HG02759 (cell line): ENCODE measurements around the gene ASB18.

Source experiments
- ATAC-seq: cut with Tn5 transposase; IDR thresholded peaks from one replicate; pipeline ENCODE4 v1.9.1; 2021; ENCODE audit warnings: mild to moderate bottlenecking, moderate library complexity; ENCODE audit not compliant: unreplicated experiment

ASB18 gene

DNA sequence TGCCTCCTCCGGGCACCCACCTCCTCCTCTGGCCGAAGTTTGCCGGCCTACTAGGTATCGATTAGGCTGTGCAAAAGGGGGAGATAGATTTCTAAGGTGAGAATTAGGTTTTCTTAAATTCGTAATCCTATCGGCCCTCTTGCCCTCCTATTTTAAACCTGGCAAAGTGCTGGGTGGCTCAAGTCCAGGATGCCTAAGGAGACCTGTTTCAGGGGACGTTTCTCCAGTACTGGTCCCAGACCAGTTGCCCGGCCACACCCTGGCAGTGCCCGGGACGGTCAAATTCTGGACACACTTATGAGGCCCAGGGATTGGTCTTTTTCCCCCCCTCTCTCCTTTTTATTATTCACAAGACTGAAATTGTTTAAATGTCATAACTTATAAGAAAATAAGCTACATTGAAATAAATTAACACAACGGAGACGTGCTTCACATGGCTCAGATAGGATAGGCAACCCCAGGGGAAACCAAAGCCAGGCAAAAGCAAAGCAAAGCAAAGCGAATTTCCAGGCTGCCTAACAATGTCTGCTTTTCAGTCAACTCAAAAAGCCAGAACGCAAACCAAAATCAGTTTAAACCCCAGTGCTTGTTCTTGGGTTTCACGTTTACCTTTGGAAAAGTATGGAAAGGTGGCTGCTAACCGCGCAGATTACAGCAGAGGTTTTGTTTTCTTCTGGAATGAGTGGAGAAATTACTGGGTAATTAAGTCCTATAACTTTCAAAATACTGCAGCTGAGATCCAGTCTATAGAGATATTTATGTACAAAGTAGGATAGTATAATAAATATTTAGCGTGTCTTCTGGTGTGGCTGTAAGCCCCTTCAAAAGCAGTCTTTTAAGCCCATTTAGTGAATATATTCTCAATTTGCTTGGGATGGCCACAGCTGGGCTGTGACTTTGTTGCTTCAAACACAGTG lies 99.0 kb downstream of the ASB18 start:
- ATAC-seq = no peak

DNA sequence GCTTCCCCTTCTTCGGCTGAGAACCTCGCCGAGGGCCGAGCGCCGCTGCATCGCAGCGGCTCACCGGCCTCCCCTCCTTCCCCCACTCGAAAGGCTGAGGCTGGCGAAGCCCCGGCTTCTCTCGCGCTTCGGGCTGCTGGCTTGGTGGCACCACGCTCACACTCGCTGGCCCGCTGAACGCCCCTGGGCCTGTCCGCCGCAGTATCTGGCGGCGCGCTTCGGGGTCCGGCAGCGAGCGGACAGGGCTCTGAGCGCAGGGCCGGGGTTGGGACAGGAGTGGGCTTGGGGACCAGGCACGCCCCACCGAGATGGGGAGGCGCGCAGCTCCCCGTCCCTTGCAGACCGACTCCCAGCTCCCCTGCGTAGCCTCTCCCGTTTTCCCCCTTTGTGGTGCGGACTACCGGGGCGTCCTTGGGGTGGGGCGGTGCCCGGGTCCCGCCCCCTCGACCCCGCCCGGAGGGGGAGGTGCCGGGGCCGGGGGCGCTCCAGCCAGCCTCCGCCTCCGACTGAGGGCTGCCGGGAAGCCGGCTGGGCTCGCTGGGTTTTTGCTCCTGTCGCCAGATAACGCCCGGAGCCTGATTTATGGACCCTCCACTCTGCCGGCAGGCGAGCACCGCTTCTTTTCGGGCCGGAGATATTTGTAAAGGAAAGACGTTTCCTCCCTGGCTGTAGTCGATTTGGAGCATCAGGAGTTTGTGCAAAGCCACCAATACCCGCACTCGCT lies 99.8 kb downstream of the ASB18 start:
- no peak for ATAC-seq

DNA sequence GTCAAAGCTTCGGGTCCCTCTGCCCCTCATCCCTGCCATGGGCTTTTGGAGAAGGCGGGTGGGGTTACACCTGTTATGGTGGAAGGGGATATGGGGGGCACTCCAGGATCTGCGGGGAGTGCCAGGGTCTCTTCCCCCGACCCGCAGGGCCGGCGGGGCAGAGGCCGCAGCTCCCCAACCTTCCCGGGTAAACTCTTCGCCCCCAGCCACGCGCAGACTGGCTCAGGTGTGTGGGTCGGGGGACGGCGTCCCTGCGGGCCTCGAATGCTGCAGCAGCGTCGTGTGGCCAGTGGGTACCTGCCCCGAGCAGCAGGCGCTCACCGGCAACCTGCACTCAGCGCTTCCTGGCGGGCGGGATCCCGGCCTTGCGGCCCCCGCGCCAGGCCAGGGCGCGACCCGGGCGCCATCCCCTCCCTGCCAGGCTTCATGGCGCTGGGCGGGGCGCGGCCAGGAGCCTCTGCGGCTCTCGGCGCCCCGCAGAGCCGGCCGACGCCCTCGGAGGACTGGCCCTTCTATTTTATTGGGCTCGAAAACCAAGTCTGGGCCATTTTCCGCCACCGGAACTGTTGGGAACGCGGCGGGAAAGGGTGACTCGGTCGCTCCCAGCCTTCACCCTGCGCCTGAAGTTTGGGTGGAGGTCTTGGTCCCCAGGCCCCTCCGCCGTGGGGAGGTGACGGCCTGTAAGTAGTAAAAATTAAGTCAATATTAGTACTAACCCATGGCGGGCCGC lies 100.6 kb downstream of the ASB18 start:
- no peak for ATAC-seq

DNA sequence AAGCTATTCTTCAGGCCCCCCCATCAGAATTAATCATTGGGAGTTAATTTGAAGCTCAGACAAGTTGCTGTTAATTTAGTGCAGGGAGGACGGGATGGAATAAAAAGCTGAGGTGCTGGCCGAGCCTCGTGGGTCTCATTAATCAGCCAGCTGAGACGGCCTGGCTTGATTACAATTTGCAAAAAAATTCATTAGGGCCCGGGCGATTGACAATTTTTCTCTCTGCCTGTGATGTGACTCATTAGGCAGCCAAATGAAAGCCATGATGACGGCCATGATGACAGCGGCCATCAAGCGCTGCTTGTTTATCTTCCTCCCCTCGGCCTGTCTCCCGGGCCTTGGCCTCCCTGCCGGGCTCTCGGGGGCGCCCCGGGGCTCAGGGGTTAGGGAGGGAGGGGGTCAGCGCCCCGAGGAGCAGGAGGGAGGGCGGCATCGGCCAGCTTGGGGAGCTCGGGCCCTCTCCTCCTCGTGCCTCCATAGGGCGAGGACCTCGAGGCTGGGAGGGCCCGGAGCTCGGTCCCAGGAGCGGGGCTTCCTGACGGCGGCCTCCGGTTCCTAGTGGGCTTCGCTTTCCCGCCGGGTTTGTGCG lies 101.2 kb downstream of the ASB18 start:
- ATAC-seq = no peak

DNA sequence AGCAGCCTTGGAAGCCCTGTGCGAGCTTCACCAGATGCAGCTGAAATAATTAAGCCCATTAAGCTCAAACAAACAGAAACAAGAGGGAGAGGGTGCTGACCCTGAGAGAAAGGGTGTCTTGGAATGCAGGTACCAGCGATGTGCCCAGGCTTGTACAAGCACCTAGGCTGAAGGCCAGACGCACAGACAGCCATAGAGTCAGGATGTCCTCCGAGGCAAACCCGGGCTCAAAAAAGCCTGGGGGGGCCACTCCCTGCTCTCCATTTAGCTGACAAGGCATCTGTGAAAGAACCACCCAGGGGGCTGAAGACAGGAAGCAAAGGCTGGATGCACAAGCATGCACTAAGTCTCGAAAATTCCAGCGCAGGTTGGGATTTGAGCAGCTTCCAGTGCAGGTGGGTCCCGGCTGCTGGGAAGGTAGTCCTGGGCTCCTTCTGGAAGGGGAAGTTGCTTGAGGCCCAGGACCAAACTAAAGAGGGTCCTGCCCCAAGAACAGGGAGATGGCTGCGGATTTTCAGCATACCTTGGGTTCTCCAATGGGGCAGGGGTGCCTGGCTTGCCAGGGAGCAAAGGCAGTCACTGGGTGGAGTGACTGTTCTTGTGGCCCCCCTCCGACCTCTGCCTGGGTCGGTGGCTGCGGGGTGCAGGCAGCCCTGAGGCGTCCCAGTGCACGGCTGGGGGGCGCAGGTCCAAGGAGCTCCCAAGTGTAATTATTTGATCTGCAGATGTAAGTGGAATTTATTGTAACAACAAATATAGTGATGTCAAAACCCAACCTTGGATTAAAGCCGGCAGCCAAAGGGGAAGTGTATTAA lies 102.0 kb downstream of the ASB18 start:
- ATAC-seq = no peak

DNA sequence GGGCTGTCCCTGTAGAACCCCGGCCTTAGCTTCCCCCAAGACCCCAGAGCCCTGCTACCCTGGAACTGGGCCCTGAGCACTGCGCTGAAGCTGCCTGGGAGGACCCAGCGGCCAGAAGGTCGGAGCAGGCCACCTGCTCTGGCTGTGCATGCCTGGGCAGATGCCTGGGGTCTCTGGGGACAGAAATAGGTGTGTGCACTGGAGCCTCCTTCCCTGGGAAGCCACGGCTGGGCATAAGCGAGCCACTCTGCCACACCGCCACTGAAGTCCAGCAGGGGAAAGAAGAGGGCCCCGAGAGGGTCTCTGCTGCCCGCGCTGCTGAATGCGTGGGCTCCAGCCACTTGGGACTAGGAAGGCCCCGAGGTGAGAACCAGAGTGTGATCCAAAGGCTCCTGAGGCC lies 102.7 kb downstream of the ASB18 start:
- ATAC-seq = no peak

DNA sequence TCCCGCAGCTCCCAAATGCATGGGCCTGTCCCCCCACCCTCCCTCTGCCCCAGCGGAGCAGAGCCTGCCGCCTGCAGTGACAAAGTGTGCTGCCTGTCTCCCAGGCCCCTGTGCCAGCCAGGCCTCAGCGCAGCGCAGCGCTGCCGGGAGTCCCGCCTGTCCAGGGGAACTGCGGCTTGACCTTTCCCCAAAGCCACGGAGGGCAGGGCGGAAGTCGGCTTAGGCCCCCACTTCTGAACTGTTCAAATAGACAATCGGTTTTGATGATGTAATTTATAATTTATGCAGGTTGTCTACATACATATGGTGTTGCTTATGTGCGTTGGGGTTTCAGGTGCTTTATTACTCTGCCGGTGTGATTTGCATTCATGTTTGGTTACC lies 103.1 kb downstream of the ASB18 start:
- no peak for ATAC-seq

DNA sequence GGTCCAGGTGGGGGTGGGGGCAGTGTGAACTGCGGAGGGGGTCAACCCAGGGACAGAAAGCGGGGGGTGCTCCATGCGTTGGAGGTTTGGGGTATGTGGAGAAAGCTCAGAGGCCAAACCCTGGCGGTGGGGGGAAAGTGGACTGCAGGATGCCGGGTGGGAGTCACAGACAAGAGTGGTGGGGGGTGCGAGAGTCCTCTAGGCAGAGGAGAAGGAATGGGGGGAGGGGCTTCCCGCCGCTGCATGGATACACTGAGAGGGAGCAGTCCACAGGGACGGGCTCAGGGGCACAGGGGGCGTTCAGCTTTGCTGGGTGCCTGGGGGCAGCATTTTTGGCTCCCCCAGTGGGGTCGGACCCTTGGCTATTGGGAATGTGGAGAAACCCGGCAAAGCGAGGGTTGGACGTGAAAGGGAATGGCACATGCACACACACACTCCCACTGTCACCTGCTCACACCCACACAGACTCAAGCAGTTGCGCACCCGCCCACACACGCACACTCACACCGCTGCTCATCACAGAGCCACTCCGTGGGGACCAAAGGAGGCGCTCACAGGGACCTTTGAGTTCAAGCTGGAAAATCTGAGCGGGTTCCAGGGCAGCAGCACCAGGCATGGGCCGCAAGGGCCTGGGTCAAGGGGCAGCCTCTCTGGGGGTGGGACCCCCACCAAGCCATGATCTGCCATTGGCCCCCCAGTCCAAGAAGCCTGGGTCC lies 103.7 kb downstream of the ASB18 start:
- no peak for ATAC-seq

DNA sequence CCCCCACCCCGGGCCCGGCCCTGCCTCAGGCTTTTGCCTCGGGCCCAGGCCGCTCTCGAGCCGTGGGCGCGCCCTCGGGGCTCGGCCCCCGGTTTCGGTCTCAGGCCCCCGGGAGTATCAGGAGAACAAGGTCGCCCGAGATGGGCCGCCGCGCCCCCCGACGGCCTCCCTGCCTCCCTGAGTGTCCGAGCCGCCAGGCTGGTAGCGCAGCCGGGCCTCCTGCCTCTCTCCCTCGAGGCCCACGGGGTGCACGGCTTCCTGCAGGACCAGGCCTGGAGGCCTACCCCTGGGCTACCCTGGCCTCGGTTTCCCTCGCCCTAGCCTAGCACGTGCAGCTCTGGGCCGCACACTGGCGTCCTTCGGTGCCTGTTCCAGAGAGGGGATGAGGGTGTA lies 104.4 kb downstream of the ASB18 start:
- ATAC-seq = no peak

DNA sequence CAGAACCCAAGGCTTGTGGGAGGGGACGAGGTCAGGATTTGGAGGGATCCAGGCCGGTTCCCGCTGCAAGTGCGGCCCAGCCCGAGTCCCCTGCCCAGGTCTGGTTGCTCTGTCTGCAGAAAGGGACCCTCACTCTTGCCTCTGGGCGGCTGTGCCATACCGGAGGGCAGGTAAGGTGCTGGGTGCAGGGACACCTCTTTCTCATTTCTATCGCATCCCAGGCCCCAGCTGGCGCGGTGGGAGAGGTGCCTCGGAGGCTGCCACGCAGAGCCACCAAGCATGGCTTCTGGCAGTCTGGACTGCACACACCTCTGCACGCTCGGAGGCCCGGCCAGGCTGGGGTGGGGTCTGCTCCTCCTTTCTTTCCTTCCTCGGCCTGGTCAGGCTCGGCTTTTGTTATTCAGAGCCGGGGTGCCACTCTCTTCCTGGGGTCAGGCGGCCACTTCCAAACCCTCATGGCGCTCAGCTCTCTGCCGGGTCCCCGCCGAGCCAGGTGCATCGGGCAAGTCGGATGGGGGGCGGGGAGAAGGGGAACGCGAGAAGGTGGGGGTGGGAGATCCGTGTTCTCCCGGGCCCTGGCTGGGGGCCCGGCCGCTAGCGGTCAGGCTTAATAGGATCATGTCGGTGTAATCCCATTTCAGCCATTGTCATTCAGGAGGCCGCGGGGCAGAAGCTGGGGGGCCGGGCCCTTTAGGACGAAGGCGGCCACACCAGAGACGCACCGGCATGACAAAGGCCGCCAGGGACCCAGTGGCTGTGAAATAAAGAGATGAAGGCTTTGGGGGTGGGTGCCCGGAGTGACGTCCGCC lies 105.0 kb downstream of the ASB18 start:
- ATAC-seq = no peak

DNA sequence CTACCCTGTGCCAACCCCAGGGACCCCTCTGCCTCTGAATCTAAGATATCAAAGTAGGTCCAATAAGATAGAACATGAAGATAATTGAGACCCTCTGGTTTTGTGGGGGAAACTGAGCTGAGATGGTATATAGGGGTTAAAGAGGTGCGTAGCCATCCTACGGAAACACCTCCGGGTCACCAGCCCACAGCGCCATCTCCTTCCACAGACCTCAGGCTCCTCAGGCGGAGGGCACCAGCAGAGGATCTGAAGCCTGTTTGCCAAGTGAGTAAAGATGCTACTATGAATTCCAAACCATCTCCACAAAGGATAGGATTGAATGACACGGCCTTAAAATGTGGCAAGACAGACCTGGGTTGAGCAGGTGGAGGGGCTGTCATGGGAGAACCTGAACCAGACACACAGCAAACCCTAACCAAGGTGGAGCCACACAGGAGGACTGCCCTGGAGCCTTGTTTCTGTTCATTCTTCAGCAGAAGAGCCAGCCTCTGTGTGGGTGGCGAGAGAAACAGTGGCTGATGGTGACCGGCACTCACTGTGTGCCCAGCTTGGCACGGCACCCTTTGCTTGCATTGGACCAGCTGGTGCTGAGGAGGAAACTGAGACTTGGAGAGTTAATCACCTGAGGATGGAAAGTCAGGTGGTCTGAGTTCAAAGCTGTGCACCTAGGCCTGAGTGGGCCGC lies 106.2 kb downstream of the ASB18 start:
- ATAC-seq = no peak

DNA sequence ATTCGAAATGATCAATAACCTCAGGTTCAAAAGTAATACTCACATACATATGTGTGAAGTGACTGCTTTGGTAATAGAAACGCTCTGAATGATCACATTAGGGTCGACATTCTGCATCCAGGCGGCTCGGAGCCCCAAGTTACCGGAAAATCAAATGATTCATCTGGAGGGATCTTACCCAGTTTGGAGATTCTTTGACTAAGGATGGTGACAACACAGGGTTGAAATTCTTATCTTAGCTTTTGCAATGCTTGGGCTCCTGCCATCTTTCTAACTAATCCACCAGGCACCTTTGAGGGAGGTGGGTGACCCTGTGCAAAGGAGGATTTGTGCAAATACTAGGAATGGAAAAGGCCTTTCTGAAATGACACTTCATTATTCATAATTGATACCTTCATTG lies 106.8 kb downstream of the ASB18 start:
- no peak for ATAC-seq

DNA sequence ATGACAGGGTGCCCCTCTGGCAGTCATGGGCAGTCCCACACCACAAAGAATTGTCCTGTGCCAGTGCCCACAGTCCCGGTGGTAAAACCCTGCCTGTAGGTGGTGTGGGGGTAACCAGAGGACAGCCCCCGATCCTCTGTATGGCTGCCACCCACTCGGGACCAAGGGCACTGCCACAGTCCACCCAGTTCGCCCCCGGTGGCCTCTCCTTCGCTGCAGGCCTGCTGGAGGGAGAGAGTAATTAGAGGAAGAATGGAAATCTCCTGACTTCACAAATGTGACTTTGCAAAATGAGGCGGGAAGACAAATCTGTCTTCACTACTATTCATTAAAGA lies 107.4 kb downstream of the ASB18 start:
- no peak for ATAC-seq

DNA sequence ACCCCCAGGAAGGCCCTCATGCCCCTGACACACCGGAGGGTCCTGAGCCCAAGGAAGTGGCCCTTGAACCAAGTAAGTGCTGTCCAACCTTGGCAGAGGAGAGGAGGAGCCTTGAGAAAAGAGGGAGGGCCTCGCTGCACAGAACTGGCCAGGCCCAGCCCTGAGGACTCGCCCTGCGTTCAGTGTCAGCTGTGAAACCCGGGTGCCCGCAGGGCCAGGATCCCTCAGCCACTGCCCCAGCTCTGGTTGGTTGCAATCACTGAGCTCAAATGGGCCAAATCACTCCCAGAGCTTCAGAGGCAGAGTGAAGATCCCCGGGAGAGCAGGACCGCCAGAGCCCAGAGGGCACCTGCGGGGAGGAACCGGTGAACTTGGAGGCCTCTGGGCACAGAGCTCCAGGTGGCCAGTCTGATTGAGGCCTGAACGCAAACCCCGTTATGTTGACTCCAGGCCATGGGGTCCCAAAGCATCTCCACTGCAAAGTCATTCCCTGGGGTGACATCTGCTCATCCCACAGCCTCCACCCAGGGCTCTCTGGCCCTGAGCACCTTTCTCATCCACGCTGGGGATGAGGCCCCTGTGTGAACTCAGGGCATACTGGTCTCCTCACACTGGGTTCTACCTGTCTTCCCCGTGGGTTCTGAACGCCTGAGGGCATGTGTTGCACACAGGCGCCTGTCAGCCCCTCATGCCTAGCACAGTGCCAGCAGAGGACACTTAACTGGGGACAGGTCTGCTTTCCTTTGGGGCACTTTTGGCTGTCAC lies 107.9 kb downstream of the ASB18 start:
- no peak for ATAC-seq

DNA sequence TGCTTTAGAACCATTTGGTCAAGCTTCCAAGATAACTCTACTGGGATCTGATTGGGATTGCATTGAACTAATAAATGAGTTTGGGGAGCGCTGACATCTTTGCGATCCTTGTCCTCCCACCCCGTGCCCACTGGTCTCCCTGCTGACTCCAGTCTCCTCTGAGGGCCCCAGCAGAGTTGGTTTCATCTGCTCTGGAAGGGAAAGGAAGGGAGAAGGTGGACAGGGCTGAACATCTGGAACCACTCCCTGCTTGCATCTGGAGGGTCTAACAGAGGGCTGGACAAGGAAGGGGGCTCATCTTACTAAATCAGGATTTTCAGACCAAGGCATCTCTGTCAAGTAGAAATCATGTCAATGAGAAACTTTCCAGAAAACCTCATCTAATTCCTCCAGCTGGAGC lies 108.8 kb downstream of the ASB18 start:
- no peak for ATAC-seq

DNA sequence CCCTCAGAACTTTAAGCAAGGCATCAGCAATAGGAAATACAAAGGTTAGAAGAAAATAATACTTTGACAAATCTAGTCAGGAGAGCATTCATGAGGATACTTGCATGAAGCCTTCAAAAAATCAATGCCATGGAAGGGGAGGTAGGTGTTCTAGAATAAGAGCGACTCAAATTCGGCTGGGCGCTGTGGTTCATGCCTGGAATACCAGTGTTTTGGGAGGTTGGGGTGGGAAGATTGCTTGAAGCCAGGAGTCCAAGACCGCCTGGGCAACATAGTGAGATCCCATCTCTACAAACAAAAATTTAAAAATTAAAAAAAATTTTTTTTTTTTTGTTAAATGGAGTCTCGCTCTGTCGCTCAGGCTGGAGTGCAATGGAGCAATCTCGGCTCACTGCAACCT lies 117.8 kb downstream of the ASB18 start:
- no peak for ATAC-seq

DNA sequence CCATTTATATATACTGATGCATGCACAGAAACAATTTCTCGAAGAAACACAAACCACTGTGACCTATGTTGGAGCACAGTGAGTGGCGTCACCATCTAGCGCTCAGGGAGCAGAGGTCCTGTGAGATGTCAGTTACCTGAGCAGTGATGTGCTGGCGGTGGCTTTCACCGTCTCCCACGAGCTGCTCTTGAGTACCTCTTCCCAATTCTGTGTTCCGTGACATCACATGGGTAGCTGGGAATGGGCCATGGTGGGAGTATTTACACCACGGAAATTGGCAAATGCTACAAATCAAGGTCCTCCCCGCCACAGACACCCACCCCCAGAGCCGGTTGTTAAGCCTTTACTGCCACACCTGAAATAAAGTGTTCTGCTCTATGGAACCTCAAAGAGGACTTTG lies 120.4 kb downstream of the ASB18 start:
- no peak for ATAC-seq
